GM12865 (cell line): ENCODE data around the gene FRS2.

Experiments
- DNase-seq: peaks from one replicate; pipeline ENCODE4 v3.0.0; 2010; ENCODE audit warnings: low read depth
- H3K4me3 ChIP-seq: 2 replicates; pipeline ENCODE4 v1.5.1; 2011; ENCODE audit warnings: mild to moderate bottlenecking, low read depth, low read length, control low read depth
- TF ChIP-seq, protein P1 (sequence below): IDR thresholded peaks from 2 replicates; pipeline ENCODE4 v1.5.1; 2011; ENCODE audit warnings: low read length, control low read depth, low read depth, inconsistent platforms; ENCODE audit not compliant: insufficient read depth; ENCODE audit errors: missing control alignments

Gene FRS2

GRCh38 chr12:69534389-69534822, 64.2 kb downstream of the FRS2 start:
- TF ChIP-seq, protein P1, sequence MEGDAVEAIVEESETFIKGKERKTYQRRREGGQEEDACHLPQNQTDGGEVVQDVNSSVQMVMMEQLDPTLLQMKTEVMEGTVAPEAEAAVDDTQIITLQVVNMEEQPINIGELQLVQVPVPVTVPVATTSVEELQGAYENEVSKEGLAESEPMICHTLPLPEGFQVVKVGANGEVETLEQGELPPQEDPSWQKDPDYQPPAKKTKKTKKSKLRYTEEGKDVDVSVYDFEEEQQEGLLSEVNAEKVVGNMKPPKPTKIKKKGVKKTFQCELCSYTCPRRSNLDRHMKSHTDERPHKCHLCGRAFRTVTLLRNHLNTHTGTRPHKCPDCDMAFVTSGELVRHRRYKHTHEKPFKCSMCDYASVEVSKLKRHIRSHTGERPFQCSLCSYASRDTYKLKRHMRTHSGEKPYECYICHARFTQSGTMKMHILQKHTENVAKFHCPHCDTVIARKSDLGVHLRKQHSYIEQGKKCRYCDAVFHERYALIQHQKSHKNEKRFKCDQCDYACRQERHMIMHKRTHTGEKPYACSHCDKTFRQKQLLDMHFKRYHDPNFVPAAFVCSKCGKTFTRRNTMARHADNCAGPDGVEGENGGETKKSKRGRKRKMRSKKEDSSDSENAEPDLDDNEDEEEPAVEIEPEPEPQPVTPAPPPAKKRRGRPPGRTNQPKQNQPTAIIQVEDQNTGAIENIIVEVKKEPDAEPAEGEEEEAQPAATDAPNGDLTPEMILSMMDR, result no peak
- peak; percentile 57 for DNase-seq
- no peak overlapping the region for H3K4me3 ChIP-seq

DNA sequence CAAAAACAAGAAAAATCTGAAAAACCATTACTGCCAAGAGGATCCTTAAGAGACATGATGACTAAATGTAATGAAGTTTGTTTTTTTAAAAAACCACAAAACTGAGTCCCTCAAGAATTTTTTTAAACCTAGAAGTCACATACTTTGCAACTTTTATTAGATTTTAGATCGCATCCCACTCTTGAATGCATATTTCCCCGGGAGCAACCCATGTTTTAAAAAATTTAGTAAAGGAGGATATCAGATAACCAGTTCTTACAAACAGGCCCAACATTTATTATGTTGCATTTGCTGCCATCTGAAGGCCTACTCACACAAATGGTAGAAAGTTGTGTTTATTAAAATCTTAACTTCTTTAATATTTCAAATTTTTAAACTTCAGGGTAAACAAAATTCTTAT, 70.8 kb downstream of the FRS2 start:
- H3K4me3 ChIP-seq, result no peak overlapping the region
- TF ChIP-seq, protein P1, result no peak
- no peak for DNase-seq

DNA sequence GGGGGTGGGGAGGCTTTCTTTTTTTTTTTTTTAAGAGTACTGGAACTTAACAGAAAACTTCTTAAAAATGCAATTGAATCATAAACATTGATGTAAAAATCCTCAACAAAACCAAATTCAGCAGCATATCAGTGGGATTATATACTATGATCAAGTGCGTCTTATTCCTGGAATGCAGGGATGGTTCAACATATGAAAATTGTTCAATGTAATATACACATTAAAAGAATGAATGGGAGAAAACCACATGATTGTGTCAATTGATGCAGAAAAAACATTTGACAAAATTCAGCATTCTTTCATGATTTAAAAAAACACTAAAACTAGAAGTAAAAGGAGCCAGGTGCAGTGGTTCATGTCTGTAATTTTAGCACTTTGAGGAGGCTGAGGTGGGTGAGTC, 73.9 kb downstream of the FRS2 start:
- H3K4me3 ChIP-seq, result no peak overlapping the region
- no peak for DNase-seq
- TF ChIP-seq, protein P1, result no peak

DNA sequence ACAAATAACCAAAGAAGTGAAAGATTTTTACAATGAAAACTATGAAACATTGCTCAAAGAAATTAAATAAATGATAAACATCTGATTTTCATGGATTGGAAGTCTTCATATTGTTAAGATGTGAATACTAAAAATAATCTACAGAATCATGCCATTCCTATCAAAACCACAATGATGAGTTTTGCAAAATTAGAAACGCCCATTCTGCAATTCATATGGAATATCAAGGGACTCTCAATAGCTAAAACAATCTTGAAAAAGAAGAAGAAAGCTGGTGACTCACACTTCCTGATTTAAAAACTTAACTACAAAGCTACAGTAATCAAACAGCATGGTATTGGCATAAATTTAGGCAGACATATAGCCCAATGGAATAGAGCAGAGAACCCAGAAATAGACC, 74.9 kb downstream of the FRS2 start:
- DNase-seq, result no peak
- TF ChIP-seq, protein P1, result no peak

GRCh38 chr12:69546693-69547438, 76.7 kb downstream of the FRS2 start:
- TF ChIP-seq, protein P1, result no peak
- no peak overlapping the region for H3K4me3 ChIP-seq
- DNase-seq, result peak; percentile 44

More for the DNA sequence above, 74.9 kb downstream of the FRS2 start:
- no peak overlapping the region for H3K4me3 ChIP-seq

- TF ChIP-seq, protein P1, result no peak
- no peak overlapping the region for H3K4me3 ChIP-seq
- DNase-seq, result no peak
Observed at GRCh38 chr12:69548687-69549086, 78.5 kb downstream of the FRS2 start.
